Activated T-helper 17 cell treated with anti-CD3 and anti-CD28 coated beads, Interleukin-2, amount 50 U/mL, for 72 hours (primary cell): ENCODE data around the gene HDHD5. TPM values are rescaled to one million over a fixed set of nuclear protein-coding genes. Genes with fewer than 3 reads are reported as not detected.

ENCODE experiments used
- ATAC-seq: fragments of 150-1000 bp; cut with Tn5 transposase; replicated peaks from 2 replicates; pipeline ENCODE4 v1.10.0; 2021; ENCODE audit warnings: mild to moderate bottlenecking, moderate library complexity
- H3K27ac Mint-ChIP-seq: one replicate; pipeline ENCODE4 v1.8.0; 2022; ENCODE audit warnings: mixed read lengths
- H3K27me3 Mint-ChIP-seq: one replicate; pipeline ENCODE4 v1.8.0; 2022; ENCODE audit warnings: mixed read lengths
- H3K36me3 Mint-ChIP-seq: one replicate; pipeline ENCODE4 v1.8.0; 2022; ENCODE audit warnings: low read depth, mild to moderate bottlenecking, mixed read lengths
- H3K4me1 Mint-ChIP-seq: one replicate; pipeline ENCODE4 v1.8.0; 2022; ENCODE audit warnings: mixed read lengths
- H3K4me3 Mint-ChIP-seq: one replicate; pipeline ENCODE4 v1.8.0; 2022; ENCODE audit warnings: mild to moderate bottlenecking, mixed read lengths
- H3K9me3 Mint-ChIP-seq: one replicate; pipeline ENCODE4 v1.8.0; 2022; ENCODE audit warnings: mixed read lengths
- total RNA-seq, 2 donors: library from RNA; stranded (reverse); gene quantifications; one replicate each; pipeline ENCODE4 v1.2.3, GENCODE V29; 2022

HDHD5 gene
- total RNA-seq, 2 donors from 2014 or later, result 44.6 to 56.0 TPM

DNA sequence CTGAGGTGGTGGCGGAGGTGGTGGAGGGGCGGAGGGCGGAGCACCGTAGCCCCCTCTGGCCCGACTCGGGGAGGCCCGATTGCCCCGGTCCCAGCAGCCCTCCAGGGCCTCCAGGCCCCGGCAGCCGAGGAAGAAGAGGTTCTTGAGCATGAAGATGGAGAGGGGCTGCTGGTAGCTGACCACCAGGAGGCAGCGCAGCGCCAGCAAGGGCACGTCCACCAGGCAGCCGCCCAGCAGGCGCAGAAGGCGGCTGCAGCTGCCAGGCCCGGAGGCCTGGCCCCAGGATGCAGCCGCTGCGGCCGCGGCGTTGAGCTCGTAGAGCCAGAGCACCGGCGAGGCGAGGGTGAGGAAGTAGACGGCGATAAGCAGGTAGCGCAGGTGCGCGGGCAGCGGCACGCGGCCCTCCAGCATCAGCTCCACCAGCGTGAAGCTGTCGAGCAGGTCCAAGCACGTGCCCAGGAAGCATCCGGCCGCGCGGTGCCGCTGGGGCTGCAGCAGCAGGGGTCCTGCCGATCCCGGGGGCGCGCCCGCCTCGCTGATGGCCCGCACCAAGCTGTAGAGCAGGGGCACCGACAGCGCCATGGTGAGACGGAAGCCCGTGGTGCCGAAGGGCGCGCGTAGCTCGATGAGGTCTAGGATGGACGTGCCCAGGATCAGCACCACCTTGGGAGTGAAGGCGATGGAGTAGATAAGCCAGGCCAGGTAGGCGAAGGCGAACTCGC, 39.4 kb downstream of the HDHD5 start:
- no peak for ATAC-seq
- Mint-ChIP-seq H3K9me3 (no peaks in the 10 kb centered on the region), H3K36me3 (no peaks in the 10 kb centered on the region), H3K4me3 (peak overlapping the region; percentile 49), H3K4me1 (peaks cover 34% of the 10 kb centered on the region), H3K27me3 (peaks cover 8% of the 10 kb centered on the region), H3K27ac (no peak overlapping the region)

DNA sequence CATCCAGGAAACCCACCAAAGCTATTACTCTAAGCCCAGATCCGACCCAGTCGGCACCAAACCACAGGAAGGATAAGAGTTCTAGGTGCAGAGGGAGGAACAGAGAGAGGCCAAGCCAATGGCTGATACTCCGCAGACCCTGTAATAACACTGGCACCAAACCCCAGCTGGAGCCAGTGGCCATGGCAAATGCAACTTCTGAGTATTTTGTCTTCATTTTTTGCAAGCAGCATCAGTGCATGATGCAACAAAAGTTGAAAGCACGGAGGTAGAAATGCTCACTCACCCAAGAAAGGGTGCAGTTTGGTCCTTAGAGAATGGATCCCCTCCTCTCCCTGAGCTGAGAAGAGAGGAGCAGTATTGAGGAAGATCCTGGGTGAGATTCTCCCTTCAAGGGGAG, 40.7 kb downstream of the HDHD5 start:
- Mint-ChIP-seq H3K27me3 (peaks cover 8% of the 10 kb centered on the region), H3K4me3 (peak overlapping the region; percentile 49), H3K36me3 (no peaks in the 10 kb centered on the region), H3K4me1 (peaks cover 38% of the 10 kb centered on the region), H3K9me3 (no peaks in the 10 kb centered on the region), H3K27ac (peak overlapping the region; percentile 32)
- ATAC-seq, result no peak

DNA sequence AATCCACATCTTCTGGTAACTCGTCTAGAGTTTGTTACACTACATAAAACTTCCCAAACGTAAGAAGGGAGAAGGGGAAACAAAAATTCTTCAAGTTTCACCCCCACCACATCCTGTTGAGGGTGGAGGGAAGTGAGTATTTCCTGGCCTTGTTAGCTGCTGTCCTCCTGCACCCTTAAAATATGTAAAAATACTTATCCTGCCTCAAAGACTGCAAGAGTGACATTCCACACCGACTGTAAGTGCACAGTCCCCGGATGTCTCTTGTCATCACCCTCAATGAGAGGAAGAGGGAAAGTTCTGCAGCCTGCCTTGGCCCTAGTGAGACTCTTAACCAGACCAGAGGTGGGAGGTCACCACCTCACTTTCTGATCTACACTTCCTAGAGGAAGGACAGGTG, 41.2 kb downstream of the HDHD5 start:
- H3K27ac Mint-ChIP-seq, result peak overlapping the region; percentile 32
- H3K9me3 Mint-ChIP-seq, result no peaks in the 10 kb centered on the region
- peak overlapping the region; percentile 49 for H3K4me3 Mint-ChIP-seq
- H3K36me3 Mint-ChIP-seq, result no peaks in the 10 kb centered on the region
- H3K27me3 Mint-ChIP-seq, result peaks cover 8% of the 10 kb centered on the region
- peaks cover 42% of the 10 kb centered on the region for H3K4me1 Mint-ChIP-seq
- peak; percentile 49 for ATAC-seq

- H3K27me3 Mint-ChIP-seq, result peaks cover 8% of the 10 kb centered on the region
- peak; percentile 3 for ATAC-seq
- no peaks in the 10 kb centered on the region for H3K36me3 Mint-ChIP-seq
- H3K4me1 Mint-ChIP-seq, result peaks cover 43% of the 10 kb centered on the region
- peak overlapping the region; percentile 49 for H3K4me3 Mint-ChIP-seq
- H3K27ac Mint-ChIP-seq, result peak overlapping the region; percentile 32
- no peaks in the 10 kb centered on the region for H3K9me3 Mint-ChIP-seq
These were observed 41.7 kb downstream of the HDHD5 start for GRCh38 chr22:17117400-17117799.

GRCh38 chr22:17116572-17117330, 42.3 kb downstream of the HDHD5 start:
- Mint-ChIP-seq H3K27ac (peak overlapping the region; percentile 29), H3K27me3 (peaks cover 4% of the 10 kb centered on the region), H3K36me3 (no peaks in the 10 kb centered on the region), H3K9me3 (no peaks in the 10 kb centered on the region), H3K4me1 (peaks cover 48% of the 10 kb centered on the region), H3K4me3 (peak overlapping the region; percentile 59)
- ATAC-seq, result no peak

- Mint-ChIP-seq H3K27ac (peak overlapping the region; percentile 29), H3K36me3 (peaks cover 7% of the 10 kb centered on the region), H3K4me1 (peaks cover 55% of the 10 kb centered on the region), H3K27me3 (peaks cover 3% of the 10 kb centered on the region), H3K4me3 (peak overlapping the region; percentile 59), H3K9me3 (no peaks in the 10 kb centered on the region)
- ATAC-seq, result no peak
These were observed 43.0 kb downstream of the HDHD5 start for GRCh38 chr22:17115945-17116565.

GRCh38 chr22:17115236-17115635, 43.8 kb downstream of the HDHD5 start:
- Mint-ChIP-seq H3K4me1 (peaks cover 56% of the 10 kb centered on the region), H3K36me3 (peaks cover 15% of the 10 kb centered on the region), H3K9me3 (no peaks in the 10 kb centered on the region), H3K27ac (no peak overlapping the region), H3K4me3 (peak overlapping the region; percentile 59), H3K27me3 (peaks cover 3% of the 10 kb centered on the region)
- ATAC-seq, result no peak

GRCh38 chr22:17114898-17115235, 44.2 kb downstream of the HDHD5 start:
- no peak for ATAC-seq
- Mint-ChIP-seq H3K4me3 (no peak overlapping the region), H3K27ac (no peak overlapping the region), H3K36me3 (peaks cover 18% of the 10 kb centered on the region), H3K9me3 (no peaks in the 10 kb centered on the region), H3K4me1 (peaks cover 56% of the 10 kb centered on the region), H3K27me3 (peaks cover 3% of the 10 kb centered on the region)

GRCh38 chr22:17114173-17114897, 44.7 kb downstream of the HDHD5 start:
- peak overlapping the region; percentile 10 for H3K27ac Mint-ChIP-seq
- H3K4me1 Mint-ChIP-seq, result peaks cover 56% of the 10 kb centered on the region
- H3K4me3 Mint-ChIP-seq, result no peak overlapping the region
- ATAC-seq, result no peak
- peaks cover 3% of the 10 kb centered on the region for H3K27me3 Mint-ChIP-seq
- H3K9me3 Mint-ChIP-seq, result no peaks in the 10 kb centered on the region
- peaks cover 24% of the 10 kb centered on the region for H3K36me3 Mint-ChIP-seq

DNA sequence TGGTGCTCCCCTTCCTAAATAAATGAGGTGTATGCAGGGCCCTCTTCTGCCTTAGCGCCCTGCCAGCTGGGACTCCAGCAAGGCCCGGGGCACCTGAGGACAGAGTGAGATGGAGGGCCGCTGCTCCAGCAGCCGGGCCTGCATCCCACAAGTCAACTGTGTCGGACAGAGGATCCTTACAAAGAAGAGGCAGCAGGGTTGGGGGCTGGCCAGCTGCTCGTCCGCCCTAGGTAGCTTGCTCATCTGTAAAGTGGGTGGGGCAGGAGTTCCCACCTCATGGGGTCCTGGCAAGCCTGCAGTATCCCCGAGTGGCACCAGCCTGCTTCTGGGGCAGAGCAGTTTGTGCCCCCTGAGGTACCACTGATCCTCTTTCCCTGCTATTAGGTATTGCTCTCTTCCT, 45.5 kb downstream of the HDHD5 start:
- Mint-ChIP-seq H3K36me3 (peaks cover 26% of the 10 kb centered on the region), H3K4me1 (peaks cover 51% of the 10 kb centered on the region), H3K4me3 (no peak overlapping the region), H3K27ac (peak overlapping the region; percentile 57), H3K27me3 (no peaks in the 10 kb centered on the region), H3K9me3 (no peaks in the 10 kb centered on the region)
- no peak for ATAC-seq

DNA sequence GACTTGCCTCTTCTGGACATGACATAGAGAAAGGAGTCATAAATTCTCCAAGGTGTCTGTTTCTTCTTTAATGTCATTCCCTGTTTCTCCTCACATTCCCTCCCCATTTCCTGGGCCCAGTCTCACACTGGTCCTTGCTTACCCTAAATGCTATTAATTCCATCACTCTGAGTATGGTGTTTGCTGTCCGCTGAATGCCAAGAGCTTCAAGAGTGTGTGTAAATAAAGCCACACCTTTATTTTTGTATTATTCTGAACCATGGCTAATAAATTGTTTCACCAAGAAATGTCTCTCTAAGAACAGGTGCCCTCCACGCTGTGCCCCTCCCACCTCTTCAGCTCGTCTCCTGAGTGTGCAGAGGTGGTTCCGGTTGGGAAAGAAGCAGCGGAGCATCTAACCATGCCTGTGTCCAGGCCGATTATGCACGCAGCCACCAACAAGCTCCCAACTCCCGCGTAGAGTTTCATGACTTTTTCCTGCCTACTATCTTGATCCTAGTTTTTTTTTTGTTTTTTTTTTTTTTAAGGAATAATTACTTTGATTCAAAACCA, 46.5 kb downstream of the HDHD5 start:
- Mint-ChIP-seq H3K9me3 (no peaks in the 10 kb centered on the region), H3K27me3 (no peaks in the 10 kb centered on the region), H3K36me3 (peaks cover 33% of the 10 kb centered on the region), H3K4me1 (peaks cover 42% of the 10 kb centered on the region), H3K27ac (peak overlapping the region; percentile 57), H3K4me3 (no peak overlapping the region)
- no peak for ATAC-seq

DNA sequence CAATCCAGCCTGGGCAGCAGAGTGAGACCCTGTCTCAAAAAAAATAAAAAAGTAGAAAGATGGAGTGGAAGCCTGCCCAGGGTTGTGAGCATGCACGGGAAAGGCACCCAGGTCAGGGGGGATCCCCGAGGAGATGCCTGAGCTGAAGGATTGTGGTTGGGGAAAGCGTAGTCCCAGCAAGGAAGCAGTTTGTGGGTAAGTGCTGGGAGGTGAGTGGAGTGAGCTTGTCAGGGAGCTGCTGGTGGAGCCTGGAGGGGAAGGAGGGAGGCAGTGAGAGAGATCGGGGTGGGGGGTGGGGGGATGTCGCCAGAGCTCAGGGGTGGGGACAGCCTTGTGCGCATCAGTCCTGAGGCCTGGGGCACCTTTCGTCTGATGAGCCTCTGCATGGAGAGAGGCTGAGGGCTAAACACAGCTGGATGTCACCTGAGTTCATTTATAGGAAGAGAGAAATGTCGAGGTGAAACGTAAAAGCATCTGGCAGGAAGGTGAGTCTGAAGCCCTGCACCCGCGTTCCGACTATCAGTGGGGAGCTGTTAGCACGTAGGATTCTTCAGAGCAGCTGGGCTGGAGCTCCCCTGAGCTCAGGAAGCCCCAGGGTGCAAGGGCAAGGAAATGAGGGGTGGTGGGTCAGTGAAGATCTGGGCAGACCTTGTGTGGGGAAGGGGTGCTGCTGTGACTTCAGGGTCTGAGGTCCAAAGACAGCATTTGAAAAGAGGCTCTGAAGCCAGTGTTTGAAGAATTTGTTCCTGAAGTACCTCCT, 48.1 kb downstream of the HDHD5 start:
- no peak for ATAC-seq
- Mint-ChIP-seq H3K4me3 (no peak overlapping the region), H3K27ac (no peak overlapping the region), H3K9me3 (no peaks in the 10 kb centered on the region), H3K36me3 (peaks cover 47% of the 10 kb centered on the region), H3K4me1 (peaks cover 28% of the 10 kb centered on the region), H3K27me3 (no peaks in the 10 kb centered on the region)

GRCh38 chr22:17109976-17110375, 49.1 kb downstream of the HDHD5 start:
- no peaks in the 10 kb centered on the region for H3K27me3 Mint-ChIP-seq
- H3K9me3 Mint-ChIP-seq, result no peaks in the 10 kb centered on the region
- ATAC-seq, result no peak
- H3K4me1 Mint-ChIP-seq, result peaks cover 23% of the 10 kb centered on the region
- peaks cover 57% of the 10 kb centered on the region for H3K36me3 Mint-ChIP-seq
- H3K4me3 Mint-ChIP-seq, result no peak overlapping the region
- no peak overlapping the region for H3K27ac Mint-ChIP-seq
